UCSD-AML1 (cell line): ENCODE measurements around the gene PREX1.

Experiments
- DNase-seq: peaks from one replicate; lab custom pipeline; 2025; ENCODE audit not compliant: unreplicated experiment; lab: John Stamatoyannopoulos, UW

The PREX1 gene

DNA sequence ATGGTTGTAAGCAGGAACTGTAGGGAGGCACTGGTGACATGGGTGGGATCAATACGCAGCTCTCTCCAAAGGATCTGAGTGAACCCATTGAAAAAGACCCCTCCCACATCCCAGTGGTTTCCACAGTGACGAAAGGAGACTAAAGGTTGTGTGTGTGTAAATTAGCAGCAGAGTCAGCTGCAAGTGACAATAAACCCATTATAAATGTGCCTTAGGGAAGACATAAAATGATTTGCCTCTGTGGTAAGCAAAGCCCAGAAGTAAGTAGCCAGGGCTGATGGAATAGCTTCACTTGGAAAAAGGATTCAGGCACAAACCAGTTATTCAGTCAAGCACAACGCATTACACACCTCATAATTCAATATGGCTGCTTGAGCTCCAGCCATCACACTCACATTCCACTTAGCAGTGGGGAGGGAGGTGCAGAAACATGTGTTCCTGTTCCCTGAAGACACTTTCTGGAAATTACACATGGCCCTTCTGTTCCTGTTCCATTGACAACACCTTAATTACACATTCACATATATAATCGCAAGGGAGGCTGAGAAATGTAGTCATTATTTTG lies 231.4 kb downstream of the PREX1 start:
- DNase-seq = no peak

DNA sequence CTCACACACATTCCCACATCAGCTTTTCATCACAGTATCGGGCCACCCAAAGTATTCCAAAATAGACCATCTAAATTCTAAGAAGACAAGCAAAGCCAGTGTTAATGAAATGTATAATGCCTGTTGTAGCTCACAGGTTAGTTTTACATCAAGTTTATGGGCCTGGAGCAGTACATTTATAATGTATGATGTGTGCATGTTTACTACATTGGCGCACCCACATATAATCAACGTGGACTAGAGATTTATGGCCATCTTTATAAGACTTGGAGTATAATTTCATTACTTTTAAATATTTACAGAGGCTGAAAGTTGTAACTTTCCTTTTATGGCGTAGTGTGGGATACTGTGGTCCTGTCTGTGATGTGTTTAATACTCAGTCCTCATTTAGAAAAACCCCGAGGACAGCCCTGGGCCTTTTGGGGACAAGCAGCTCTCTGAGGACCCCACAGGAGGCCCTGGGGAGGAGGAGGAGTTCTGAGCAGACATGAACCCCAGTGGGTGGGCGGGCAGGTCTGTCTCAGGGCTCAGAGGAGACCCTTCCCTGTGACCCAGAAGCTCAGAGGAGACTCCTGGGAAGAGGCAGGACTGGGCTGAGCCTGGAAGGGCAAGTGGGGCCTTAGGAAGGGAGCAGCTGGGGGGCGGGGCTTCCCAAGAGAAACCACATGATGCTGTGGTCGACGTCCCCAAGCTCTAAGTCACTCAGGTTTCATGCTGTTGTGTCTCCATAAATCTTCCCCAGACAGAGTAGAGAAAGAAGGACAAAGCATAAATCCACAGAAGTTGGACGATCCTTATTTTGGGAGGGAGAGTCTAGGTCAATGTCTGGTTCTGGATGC lies 232.1 kb downstream of the PREX1 start:
- DNase-seq = no peak

DNA sequence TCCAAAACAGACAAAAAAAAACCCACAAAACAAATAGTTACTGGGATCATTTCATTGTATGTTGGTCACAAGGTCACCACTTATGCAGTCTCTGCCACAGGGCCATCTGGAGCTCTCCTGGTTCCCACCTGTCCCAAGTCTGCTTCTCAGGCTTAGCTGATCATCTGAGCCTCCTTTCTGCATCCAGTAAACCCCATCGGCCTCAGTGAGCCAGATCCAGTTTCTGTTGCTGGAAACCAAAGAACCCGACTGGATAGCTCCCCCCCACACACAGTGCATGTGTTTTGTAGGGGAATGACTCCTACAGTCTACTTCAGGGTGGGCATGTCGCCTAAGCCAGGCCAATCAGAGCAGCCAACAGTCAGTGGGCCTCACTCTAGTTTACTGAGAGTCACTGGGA lies 233.3 kb downstream of the PREX1 start:
- no peak for DNase-seq

DNA sequence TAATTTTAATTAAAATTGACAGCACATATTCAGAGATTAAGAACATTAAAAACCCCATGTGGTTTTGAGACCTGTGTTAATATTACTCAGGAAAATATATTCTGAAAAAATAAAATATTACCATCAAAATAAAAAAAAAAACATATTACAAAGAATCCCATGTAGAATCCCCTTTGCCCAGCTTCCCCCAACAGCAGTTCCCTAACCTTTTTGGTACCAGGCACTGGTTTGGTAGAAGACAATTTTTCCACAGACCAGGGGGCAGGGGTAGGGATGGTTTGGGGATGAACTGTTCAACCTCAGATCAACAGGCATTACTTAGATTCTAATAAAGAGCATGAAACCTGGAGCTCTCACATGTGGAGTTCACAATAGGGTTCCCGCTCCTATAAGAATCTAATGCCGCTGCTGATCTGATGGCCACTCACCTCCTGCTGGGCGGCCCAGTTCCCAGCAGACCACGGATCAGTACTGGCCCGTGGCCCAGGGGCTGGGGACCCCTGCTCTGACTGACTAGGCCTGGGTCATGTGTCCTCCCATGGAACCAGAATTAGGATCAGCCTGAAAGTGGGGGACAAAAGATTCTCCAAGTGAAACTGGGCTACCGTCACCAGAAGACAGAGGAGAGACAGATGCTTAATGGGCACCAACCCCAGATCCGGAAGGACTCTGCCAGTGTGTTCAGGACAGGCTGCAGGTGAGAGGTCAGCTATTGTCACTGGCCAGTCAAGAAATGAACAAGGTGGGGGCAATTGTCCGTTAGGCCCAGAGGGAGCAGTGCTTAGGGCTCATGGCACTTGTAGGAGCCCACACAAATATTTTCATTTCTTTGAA lies 235.5 kb downstream of the PREX1 start:
- DNase-seq = no peak

DNA sequence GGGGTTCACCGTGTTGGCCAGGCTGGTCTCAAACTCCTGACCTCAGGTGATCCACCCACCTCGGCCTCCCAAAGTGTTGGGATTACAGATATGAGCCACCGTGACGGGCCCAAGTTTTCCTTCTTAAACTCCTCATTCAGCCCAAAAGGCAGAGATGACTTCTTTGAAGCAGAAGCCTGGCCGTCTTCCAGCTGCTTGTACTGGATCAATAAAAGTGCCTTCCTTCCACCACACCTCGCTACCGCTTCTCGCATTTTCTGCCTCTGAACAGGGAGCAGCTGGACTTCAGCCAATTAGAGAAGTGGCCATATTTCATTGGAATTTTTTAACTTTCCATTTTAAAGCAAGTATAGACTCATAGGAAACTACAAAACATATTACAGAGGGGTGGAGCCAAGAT lies 241.1 kb downstream of the PREX1 start:
- no peak for DNase-seq

DNA sequence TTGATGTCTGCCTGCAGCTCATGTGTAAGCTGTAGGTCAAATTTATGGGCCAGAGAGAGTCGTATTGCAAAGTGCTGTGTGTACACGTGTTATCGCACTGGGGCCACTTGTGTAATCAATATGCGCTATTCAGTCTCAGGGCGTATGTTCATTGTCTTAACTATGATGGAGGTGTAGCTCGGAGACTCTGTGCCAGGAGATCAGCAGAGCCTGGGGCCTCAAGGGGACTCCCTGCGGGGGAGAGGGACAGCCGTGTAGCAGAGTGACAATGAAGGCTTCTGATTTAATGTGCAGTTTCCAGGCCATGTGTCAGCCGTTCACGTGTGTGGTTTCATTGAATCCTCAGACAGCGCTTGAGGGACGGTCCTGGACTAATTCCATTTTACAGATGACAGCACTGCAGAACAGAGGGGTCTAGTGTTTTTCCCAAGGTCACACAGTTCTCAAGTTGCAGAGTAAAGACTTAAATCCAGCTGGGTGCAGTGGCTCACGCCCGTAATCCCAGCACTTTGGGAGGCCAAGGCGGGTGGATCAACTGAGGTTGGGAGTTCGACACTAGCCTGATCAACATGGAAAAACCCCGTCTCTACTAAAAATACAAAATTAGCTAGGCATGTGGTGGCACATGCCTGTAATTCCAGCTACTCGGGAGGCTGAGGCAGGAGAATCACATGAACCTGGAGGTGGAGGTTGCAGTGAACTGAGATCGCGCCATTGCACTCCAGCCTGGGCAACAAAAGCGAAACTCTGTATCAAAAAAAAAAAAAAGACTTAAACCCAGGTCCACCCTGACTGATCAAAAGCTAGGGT lies 242.5 kb downstream of the PREX1 start:
- no peak for DNase-seq

DNA sequence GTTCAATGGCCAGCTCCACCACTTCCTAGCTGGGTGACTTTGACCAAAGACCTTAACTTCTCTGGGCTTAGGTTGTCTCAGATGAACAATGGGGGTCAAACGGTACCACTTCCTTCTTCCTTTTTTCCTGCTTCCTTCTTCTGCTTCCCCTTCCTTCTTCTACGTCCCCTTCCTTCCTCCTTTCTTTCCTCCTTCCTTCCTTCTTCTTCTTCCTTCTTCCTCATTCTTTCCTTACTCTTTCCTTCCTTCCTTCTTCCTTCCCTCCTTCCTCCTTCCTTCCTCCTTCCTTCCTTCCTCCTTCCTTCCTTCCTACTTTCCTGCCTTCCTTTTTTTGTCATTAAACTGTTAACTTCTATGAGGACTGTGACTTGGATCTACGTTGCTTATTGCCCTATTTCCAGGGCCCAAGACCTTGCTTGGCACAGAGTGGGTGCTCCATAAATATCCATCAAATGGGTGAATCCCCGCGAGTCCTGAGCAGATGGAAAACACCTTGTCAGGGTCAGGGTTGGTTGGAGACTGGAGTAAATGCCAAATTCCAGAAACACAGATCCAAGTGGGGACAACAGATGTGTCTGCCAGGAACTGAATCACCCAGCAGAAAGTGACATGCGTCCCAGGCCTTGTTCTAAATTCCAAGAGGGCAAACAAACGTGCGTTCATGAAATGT lies 243.3 kb downstream of the PREX1 start:
- DNase-seq = no peak

DNA sequence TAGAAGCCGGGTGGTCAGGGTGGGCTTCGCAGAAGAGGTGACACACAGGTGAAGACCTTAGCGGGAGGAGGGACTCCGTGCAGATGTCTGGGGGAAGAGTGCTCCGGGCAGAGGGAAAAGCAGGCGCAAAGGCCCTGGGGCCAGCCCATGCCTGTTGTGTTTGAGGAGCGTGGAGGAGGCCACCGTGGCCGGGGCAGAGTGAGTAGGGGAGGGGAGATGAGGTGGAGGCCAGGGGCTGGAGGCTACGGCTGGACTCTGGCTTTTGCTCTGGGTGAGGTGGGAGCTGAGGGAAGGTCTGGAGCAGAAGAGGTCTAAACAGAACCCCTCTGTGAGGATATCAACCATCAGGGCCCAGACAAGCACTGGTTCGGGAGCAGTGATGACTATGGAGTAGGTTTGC lies 244.0 kb downstream of the PREX1 start:
- no peak for DNase-seq

DNA sequence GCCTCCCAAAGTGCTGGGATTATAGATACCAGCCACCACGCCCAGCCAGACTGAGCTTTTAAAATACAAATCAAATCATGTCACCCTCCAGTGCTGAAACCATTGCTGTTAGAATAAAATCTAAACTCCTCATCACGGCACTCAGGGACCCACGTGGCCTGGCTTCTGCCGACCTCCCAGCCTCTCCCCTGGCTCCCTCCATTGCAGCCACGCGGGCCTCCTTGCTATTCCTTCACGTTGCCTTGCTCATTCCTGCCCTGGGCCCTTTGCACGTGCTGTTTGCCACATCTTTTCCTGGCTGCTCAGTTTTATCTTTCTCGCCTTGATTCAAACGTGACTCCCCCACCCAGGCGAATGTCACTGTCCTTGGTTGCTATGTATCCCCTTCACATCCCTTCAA lies 244.6 kb downstream of the PREX1 start:
- no peak for DNase-seq

DNA sequence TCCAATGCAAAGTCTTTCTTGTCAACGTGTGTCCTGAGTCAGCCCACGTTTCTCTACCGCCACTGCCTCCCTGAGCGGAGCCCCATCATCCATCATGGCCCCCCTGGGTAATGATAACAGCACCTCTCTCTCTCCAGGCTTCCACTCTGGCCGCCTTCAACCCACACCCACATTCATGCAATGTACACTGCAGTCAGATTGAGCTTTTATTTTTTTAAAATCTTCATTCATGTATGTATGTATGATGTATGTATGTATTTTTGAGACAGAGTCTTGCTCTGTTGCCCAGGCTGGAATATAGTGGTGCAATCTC lies 245.2 kb downstream of the PREX1 start:
- no peak for DNase-seq

DNA sequence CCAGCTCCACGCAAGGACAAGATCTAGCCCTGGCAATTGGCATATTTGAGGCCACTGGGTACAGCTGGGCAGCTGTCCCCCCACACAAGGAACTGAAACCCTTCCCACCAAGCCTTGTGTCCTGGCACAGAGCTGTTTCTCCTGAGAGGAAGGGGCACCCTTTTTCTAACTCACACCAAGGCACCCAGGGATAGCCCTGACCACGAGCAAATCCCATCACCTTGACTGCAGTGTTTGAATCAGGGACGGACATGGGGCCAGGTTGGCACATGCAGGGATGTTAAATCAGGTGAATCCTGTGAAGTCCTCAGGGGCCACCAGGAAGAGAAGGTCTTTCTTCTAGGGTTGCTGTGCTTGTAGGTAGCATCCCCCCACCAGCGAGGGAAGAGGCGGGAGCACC lies 246.6 kb downstream of the PREX1 start:
- DNase-seq = no peak

DNA sequence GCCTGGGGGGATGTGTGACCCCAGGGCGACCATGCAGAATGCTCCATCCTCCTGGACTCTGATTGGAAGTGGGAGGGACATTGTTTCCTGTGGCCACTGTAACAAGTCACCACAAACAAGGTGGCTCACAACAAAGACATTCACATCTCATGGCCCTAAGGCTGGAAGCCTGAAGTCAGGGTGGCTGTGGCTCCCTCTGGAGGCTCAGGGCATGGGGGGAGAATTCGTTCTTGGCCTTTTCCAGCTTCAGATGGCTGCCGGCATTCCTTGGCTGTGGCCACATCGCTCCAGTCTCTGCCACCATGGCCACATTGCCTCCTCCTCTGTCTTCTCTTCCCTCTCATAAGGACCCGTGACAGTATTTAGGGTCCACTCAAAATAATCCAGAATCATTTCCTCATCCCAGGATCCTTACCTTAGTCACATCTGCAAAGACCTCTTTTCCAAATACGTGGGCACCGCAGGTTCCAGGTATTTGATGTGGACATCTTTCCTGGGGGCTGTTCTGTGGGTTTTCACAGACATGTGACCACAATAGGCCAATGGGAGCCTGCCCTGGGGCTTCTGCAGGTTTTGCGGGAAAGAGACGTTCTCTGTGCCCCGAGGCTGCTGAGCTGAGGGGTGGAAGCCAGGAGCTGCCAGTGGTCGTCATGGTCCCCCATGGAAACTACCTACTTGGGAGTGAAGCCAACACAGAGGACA lies 249.3 kb downstream of the PREX1 start:
- no peak for DNase-seq

DNA sequence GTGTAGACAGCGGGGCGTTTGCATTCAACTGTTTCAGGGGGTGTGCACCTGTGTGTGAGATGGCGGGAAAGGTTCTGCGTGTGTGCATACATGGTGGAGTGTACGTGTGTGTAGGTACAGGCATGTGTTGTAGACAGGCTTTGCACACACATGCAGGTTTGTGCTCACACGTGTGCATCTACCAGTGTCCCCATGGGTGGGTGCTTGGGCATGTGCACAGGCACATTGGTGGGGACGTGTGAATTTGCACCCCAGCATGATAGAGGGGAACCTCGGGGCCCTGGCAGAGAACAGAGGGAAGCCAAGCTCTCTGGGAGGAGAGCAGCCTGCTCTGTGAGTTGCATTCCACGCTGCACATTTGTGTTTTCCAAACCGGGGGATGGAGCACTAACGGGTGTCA lies 250.2 kb downstream of the PREX1 start:
- no peak for DNase-seq

DNA sequence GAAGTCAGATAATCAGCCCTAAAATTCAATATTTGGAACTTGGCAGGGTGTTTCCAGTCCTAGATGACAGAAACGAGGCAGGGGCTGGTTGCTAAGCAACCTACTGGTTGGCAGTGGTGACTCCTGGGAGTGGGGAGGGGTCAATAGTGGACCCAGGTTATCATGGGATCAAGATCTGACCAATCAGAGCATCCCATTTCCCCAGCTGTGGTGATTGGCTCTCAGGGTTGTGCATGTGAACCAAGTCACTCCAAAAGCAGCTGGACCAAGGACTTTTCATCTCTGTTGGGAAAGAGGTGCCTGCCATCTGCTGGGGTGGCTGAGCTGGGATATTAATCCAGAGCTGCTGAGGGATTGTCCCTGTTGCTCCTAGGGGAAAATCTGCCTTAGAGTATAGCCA lies 253.4 kb downstream of the PREX1 start:
- DNase-seq = no peak
